Activated CD8-positive, alpha-beta memory T cell treated with anti-CD3 and anti-CD28 coated beads for 36 hours (primary cell): ENCODE data around the gene CUX1. TPM values are rescaled to one million over a fixed set of nuclear protein-coding genes. Genes with fewer than 3 reads are reported as not detected.
"Not testable (repeated sequence)": the region's sequence is repeated elsewhere in the genome, so short reads cannot be mapped to it uniquely, and the experiment has no call there.

Source experiments
- CTCF ChIA-PET: fragments of 350-600 bp; sonication (Branson Sonifier 250); formaldehyde crosslinking; loops from one replicate; lab custom pipeline; 2021; ENCODE audit warnings: antibody characterized with exemption; lab: Charles Lee
- POLR2A ChIA-PET: fragments of 350-600 bp; sonication (Branson Sonifier 250); formaldehyde crosslinking; loops from one replicate; lab custom pipeline; 2021; ENCODE audit warnings: antibody characterized with exemption; lab: Charles Lee
- total RNA-seq, 2 experiments: library from RNA; stranded (reverse); gene quantifications; one replicate each; pipeline ENCODE4 v1.2.3, GENCODE V29; 2021

Gene CUX1
- total RNA-seq, 2 experiments from 2014 or later: 21.1 to 23.2 TPM

- POLR2A ChIA-PET: interaction anchor here (0.7 kb wide), 1 partner anchor 17 kb away, joined by 4 read pairs; no protein-coding TSS in a partner anchor
- CTCF ChIA-PET: interaction anchor here (0.7 kb wide), 1 partner anchor 29 kb away, joined by 3 read pairs; no protein-coding TSS in a partner anchor
Measured at GRCh38 chr7:102215711-102216110, 398.3 kb downstream of the CUX1 start.

DNA sequence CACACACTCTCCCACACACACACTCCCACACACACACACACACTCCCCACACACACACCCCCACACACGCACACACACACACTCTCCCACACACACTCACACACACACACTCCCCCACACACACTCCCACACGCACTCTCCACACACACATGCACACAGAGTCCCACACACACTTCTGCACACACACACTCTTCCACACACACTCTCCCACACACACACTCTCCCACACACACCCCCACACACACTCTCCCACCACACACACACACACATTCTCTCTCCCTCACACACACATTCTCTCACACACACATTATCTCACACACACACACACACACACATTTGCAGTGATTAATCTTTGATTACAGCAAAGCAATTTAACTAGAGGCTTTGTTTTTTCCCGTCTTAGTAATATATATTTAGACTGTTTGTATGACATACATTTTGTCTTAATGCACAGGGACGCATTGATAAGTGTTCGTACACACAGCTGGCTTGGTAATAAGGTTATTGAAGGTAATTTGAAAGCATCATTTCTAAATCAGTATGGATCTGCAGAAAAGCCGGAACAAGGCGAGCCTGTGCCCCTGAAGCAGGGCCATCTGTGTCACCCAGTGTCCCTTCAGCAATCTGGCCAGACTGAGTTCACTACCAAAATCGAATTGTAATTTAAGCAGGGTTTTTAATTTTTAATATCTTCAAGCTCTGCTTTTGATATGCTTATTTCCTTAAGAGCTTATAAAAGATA lies 399.3 kb downstream of the CUX1 start:
- POLR2A ChIA-PET: no interaction called here
- CTCF ChIA-PET: no interaction called here

DNA sequence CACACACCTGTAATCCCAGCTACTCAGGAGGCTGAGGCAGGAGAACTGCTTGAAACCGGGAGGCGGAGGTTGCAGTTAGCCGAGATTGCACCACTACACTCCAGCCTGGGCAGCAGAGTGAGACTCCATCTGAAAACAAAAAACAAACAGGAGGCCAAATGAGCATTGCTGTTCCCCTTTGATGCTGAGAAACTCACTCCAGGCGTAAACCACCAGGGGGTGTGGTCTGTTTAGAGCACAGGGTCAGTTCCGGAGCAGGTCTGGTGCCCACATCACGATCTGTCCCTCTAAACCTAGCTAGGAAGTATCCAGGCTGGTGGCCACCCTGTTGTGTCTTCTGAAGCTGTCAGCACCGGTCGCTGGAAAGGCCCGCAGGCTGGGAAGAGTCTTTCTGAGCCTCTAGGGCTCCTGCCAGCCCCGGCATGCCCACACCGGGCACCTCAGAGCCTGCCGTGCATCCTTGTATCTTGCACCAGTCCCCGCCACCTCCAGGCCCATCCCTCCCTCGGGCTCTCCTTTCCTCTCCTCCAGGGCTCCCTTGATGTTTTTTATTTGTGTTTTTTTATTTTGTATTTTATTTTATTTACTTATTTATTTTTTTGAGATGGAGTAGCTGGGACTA lies 402.9 kb downstream of the CUX1 start:
- POLR2A ChIA-PET: no interaction called here
- CTCF ChIA-PET: no interaction called here

- ChIA-PET POLR2A (no interaction called here), CTCF (no interaction called here)
Measured at GRCh38 chr7:102220960-102221800, 403.8 kb downstream of the CUX1 start.

DNA sequence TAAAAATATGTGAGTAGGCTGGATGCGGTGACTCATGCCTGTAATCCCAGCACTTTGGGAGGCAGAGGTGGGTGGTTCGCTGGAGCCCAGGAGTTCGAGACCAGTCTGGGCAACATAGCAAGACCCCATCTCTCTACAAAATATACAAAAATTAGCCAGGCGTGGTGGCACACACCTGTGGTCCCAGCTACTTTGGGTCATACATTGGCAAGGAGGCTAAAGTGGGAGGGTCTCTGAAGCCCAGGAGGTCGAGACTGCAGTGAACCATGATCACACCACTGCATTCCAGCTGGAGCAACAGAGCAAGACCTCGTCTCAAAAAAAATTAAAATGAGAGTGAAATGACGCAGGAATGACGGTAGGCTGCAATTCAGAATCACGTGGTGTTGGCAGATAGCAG lies 404.5 kb downstream of the CUX1 start:
- ChIA-PET CTCF (no interaction called here), POLR2A (no interaction called here)

GRCh38 chr7:102222445-102222844 lies 405.0 kb downstream of the CUX1 start:
- POLR2A ChIA-PET: no interaction called here
- CTCF ChIA-PET: no interaction called here

DNA sequence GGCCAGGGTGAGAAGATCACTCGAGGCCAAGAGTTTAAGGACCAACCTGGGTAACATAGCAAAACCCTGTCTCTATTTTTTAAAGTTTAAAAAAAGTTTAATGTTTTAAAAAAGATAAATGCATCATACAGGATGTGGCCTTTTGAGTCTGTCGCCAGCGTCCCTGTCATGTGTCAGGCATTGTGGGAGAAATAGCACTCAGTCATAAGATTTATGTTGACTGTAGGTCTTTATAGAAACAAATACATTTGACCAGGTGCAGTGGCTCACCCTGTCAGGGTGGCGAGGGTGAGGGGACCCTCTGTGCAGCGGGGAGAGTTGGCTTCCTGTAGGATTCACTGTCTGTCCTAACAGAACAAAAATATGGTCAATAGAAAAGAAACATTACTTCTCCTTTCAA lies 405.8 kb downstream of the CUX1 start:
- ChIA-PET POLR2A (no interaction called here), CTCF (no interaction called here)

- ChIA-PET POLR2A (no interaction called here), CTCF (no interaction called here)
Measured at GRCh38 chr7:102225025-102225424, 407.6 kb downstream of the CUX1 start.

DNA sequence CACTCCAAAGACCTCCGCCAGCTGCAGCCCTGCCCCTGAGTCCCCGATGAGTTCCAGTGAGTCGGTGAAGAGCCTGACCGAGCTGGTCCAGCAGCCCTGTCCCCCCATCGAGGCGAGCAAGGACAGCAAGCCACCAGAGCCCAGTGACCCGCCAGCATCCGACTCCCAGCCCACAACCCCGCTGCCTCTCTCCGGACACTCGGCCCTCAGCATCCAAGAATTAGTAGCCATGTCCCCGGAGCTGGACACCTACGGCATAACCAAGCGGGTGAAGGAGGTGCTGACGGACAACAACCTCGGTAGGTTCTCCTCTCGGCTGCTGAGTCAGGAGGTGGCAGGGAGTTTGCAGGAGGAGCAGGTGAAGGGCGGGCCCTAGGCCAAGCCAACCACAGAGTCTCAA lies 409.9 kb downstream of the CUX1 start:
- ChIA-PET POLR2A (no interaction called here), CTCF (interaction anchor here (0.6 kb wide), 1 partner anchor 891 kb away, joined by 3 read pairs; no protein-coding TSS in a partner anchor)

- ChIA-PET POLR2A (no interaction called here), CTCF (interaction anchor here (0.7 kb wide), 1 partner anchor 456 kb away, joined by 3 read pairs; no protein-coding TSS in a partner anchor)
Measured at GRCh38 chr7:102228935-102229334, 411.5 kb downstream of the CUX1 start.

- CTCF ChIA-PET, POLR2A ChIA-PET: not testable (repeated sequence)
Measured at GRCh38 chr7:102230162-102230561, 412.7 kb downstream of the CUX1 start.

GRCh38 chr7:102230593-102230992 lies 413.2 kb downstream of the CUX1 start:
- POLR2A ChIA-PET: no interaction called here
- CTCF ChIA-PET: no interaction called here

DNA sequence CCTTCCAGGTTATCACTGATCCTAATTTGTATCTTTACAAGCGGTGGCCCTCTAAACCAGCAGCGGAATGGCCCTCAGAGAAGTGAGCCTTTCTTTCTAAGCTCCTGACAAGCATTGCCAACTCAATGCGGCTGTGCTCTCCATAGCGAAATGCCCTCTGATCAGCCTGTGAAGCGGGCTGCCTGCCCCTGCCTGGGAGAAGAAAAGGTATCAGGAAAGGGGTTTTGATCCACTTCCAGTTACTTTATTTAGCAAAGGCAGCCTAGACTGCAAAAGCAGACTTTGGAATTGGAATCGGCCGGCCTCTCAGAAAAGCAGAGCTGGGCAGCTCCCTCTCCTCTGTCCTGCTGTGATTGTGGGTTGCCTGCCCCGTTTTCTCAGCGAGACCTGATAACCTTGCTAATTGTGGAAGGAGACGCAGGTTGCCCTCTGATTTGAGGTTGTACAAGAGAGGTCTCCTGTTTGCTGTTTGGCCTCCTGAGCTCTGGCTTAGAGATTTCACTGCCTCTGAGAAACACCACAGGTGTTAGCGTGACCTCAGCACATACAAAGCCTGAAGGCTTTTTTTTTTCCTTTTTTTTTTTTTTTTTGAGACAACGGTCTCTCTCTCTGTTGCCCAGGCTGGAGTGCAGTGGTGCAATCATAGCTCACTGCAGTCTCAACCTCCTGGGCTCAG lies 415.3 kb downstream of the CUX1 start:
- ChIA-PET POLR2A (interaction anchor here (0.6 kb wide), 1 partner anchor 17 kb away, joined by 4 read pairs; no protein-coding TSS in a partner anchor), CTCF (interaction anchor here (0.7 kb wide), 1 partner anchor 636 kb away, joined by 5 read pairs; no protein-coding TSS in a partner anchor)

- CTCF ChIA-PET: interaction anchor here (1.8 kb wide), 1 partner anchor 691 kb away, joined by 5 read pairs; no protein-coding TSS in a partner anchor
- POLR2A ChIA-PET: interaction anchor here (0.5 kb wide), 1 partner anchor 56 kb away, joined by 3 read pairs; no protein-coding TSS in a partner anchor
Measured at GRCh38 chr7:102234131-102234530, 416.7 kb downstream of the CUX1 start.

- ChIA-PET POLR2A (interaction anchor here (0.5 kb wide), 1 partner anchor 55 kb away, joined by 3 read pairs; no protein-coding TSS in a partner anchor), CTCF (interaction anchor here (1.8 kb wide), 1 partner anchor 692 kb away, joined by 5 read pairs; no protein-coding TSS in a partner anchor)
Measured at GRCh38 chr7:102234801-102235550, 417.6 kb downstream of the CUX1 start.

DNA sequence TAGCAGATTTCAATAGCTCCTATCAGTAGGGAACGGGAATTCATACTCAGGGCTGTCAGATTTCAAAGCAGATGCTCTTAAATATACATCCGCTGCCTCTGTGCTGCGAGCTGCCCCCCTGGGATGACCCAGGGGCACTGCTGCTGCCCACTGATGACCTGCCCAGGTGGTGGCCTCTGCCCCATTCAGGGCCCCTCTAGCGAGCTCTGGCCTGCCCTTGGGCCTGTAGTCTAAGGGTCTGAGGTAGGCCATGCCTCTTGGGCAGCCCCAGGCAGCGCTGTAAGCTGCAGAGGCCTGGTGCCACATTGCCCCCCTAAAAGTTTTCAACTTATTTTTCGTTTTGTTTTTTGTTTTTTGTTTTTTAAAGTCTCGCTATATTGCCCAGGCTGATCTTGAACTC lies 418.7 kb downstream of the CUX1 start:
- CTCF ChIA-PET: interaction anchor here (0.5 to 1.4 kb wide), 5 partner anchors 18 to 742 kb away, joined by 3 to 4 read pairs (median 3); no protein-coding TSS in a partner anchor
- POLR2A ChIA-PET: no interaction called here

- ChIA-PET CTCF (interaction anchor here (0.5 to 1.4 kb wide), 6 partner anchors 18 to 743 kb away, joined by 3 to 4 read pairs (median 3); no protein-coding TSS in a partner anchor), POLR2A (no interaction called here)
Measured at GRCh38 chr7:102236592-102237287, 419.3 kb downstream of the CUX1 start.
